GM23338 (cell line): ENCODE data around the gene TNNI3K. TPM values are rescaled to one million over a fixed set of nuclear protein-coding genes. Genes with fewer than 3 reads are reported as not detected.

Source experiments
- ATAC-seq: fragments of 200-7000 bp; cut with Tn5 transposase; 3 replicates; pipeline ENCODE4 v1.9.1; 2020
- DNase-seq: peaks from one replicate; pipeline ENCODE4 v3.0.0-alpha.2; 2015; ENCODE audit warnings: low spot score
- H2AFZ ChIP-seq: fragments of 200-600 bp; sonication (generic); 2 replicates; pipeline ENCODE4 v1.8.0; 2016; ENCODE audit warnings: antibody characterized with exemption, mild to moderate bottlenecking, moderate library complexity
- H3F3A ChIP-seq: fragments of 200-600 bp; sonication (generic); replicated peaks from 2 replicates; pipeline ENCODE4 v1.8.0; 2017; ENCODE audit warnings: antibody characterized with exemption, mixed run types, low read depth
- H3K27ac ChIP-seq: fragments of 200-600 bp; sonication (generic); 2 replicates; pipeline ENCODE4 v1.6.1; 2016; ENCODE audit warnings: low read depth
- H3K27me3 ChIP-seq: fragments of 200-600 bp; sonication (generic); 2 replicates; pipeline ENCODE4 v1.8.0; 2016; ENCODE audit warnings: mild to moderate bottlenecking, mixed run types, moderate library complexity; ENCODE audit not compliant: insufficient read depth
- H3K36me3 ChIP-seq: fragments of 200-600 bp; sonication (generic); 2 replicates; pipeline ENCODE4 v1.8.0; 2016; ENCODE audit warnings: mild to moderate bottlenecking; ENCODE audit not compliant: insufficient read depth
- H3K4me1 ChIP-seq: fragments of 200-600 bp; sonication (generic); 2 replicates; pipeline ENCODE4 v1.8.0; 2016; ENCODE audit warnings: mild to moderate bottlenecking, moderate library complexity; ENCODE audit not compliant: insufficient read depth
- H3K4me2 ChIP-seq: fragments of 200-600 bp; sonication (generic); 2 replicates; pipeline ENCODE4 v1.7.1; 2017; ENCODE audit warnings: mixed run types
- H3K4me3 ChIP-seq: fragments of 200-600 bp; sonication (generic); 2 replicates; pipeline ENCODE4 v1.6.1; 2016; ENCODE audit warnings: mixed run types
- H3K79me2 ChIP-seq: fragments of 200-600 bp; sonication (generic); replicated peaks from 2 replicates; pipeline ENCODE4 v1.8.0; 2017; ENCODE audit warnings: mild to moderate bottlenecking; ENCODE audit not compliant: insufficient read depth
- H3K9me2 ChIP-seq: fragments of 200-600 bp; sonication (generic); 2 replicates; pipeline ENCODE4 v1.8.0; 2017; ENCODE audit not compliant: insufficient read depth
- H4K20me1 ChIP-seq: fragments of 200-600 bp; sonication (generic); replicated peaks from 2 replicates; pipeline ENCODE4 v1.8.0; 2017; ENCODE audit warnings: mild to moderate bottlenecking; ENCODE audit not compliant: insufficient read depth
- H3K27ac Mint-ChIP-seq: 2 replicates; pipeline ENCODE4 v1.8.0; 2020; ENCODE audit warnings: inconsistent platforms, mild to moderate bottlenecking, moderate library complexity, mixed read lengths
- H3K27me3 Mint-ChIP-seq: 3 replicates; pipeline ENCODE4 v1.8.0; 2022; ENCODE audit warnings: low read depth, mild to moderate bottlenecking, moderate library complexity, mixed read lengths, inconsistent platforms; ENCODE audit not compliant: insufficient read depth, poor library complexity
- H3K36me3 Mint-ChIP-seq: 3 replicates; pipeline ENCODE4 v1.8.0; 2021; ENCODE audit warnings: low read depth, mild to moderate bottlenecking, inconsistent platforms, moderate library complexity, mixed read lengths
- H3K4me1 Mint-ChIP-seq: 3 replicates; pipeline ENCODE4 v1.8.0; 2020; ENCODE audit warnings: mild to moderate bottlenecking, inconsistent platforms, mixed read lengths
- H3K4me3 Mint-ChIP-seq: 3 replicates; pipeline ENCODE4 v1.8.0; 2021; ENCODE audit warnings: moderate library complexity, mild to moderate bottlenecking, inconsistent platforms, mixed read lengths
- H3K9me3 Mint-ChIP-seq: 3 replicates; pipeline ENCODE4 v1.8.0; 2020; ENCODE audit warnings: moderate library complexity, mild to moderate bottlenecking, inconsistent platforms, mixed read lengths
- CREB1 ChIP-seq: fragments of 250-450 bp; sonication (Bioruptor Pico); IDR thresholded peaks from 2 replicates; pipeline ENCODE4 v1.5.0; 2020; ENCODE audit warnings: low read depth, mild to moderate bottlenecking, moderate library complexity
- ETS1 ChIP-seq: IDR thresholded peaks from 2 replicates; pipeline ENCODE4 v1.6.1; 2016; ENCODE audit warnings: antibody characterized with exemption
- EZH2 ChIP-seq: fragments of 200-600 bp; sonication (generic); IDR thresholded peaks from one replicate; pipeline ENCODE4 v1.8.0; 2017; ENCODE audit warnings: antibody characterized with exemption, mild to moderate bottlenecking, low read depth; ENCODE audit not compliant: unreplicated experiment
- EZH2phosphoT487 ChIP-seq: fragments of 200-600 bp; sonication (generic); IDR thresholded peaks from one replicate; pipeline ENCODE4 v1.8.1; 2018; ENCODE audit warnings: antibody characterized with exemption; ENCODE audit not compliant: unreplicated experiment
- JUNB ChIP-seq: IDR thresholded peaks from one replicate; pipeline ENCODE4 v1.6.1; 2016; ENCODE audit warnings: antibody characterized with exemption; ENCODE audit not compliant: unreplicated experiment
- NANOG ChIP-seq: IDR thresholded peaks from 2 replicates; pipeline ENCODE4 v1.6.1; 2016; ENCODE audit warnings: antibody characterized with exemption, borderline replicate concordance
- POLR2AphosphoS5 ChIP-seq: IDR thresholded peaks from 2 replicates; pipeline ENCODE4 v1.6.1; 2016; ENCODE audit warnings: antibody characterized with exemption, low read depth
- STAT1 ChIP-seq: IDR thresholded peaks from one replicate; pipeline ENCODE4 v1.6.1; 2016; ENCODE audit warnings: antibody characterized with exemption; ENCODE audit not compliant: unreplicated experiment
- ZNF114 ChIP-seq: fragments of 250-450 bp; sonication (Bioruptor Pico); IDR thresholded peaks from 2 replicates; pipeline ENCODE4 v1.5.0; 2020; ENCODE audit warnings: mild to moderate bottlenecking, moderate library complexity
- ZNF331 ChIP-seq: fragments of 250-450 bp; sonication (Bioruptor Pico); IDR thresholded peaks from 2 replicates; pipeline ENCODE4 v1.5.0; 2020; ENCODE audit warnings: low read depth, mild to moderate bottlenecking, moderate library complexity
- polyA plus RNA-seq: library from polyadenylated mRNA; unstranded; fragments of >200 nt; fragmentation: Nextera tagmentation; extraction: Ambion mirVana; gene quantifications from 2 replicates; pipeline ENCODE4 v1.2.1, GENCODE V29; 2016
- total RNA-seq: library from RNA; depleted of rRNA; stranded (reverse); fragments of >200 nt; shearing (Covaris generic); gene quantifications from 2 replicates; pipeline ENCODE4 v1.2.3, GENCODE V29; 2014
- TF ChIP-seq, protein P1 (sequence below), 2 experiments: fragments of 200-600 bp in 1 of 2; sonication (generic) in 1 of 2; conservative IDR thresholded peaks; 2 replicates each; pipeline versions ENCODE4 v1.5.1 to v1.6.1; 2016 to 2017; ENCODE audit warnings: antibody characterized with exemption in 2 of 2, low read depth in 2 of 2, mild to moderate bottlenecking in 2 of 2, moderate library complexity in 1 of 2
- TF ChIP-seq, protein P2 (sequence below): fragments of 250-450 bp; sonication (Bioruptor Pico); IDR thresholded peaks from 2 replicates; pipeline ENCODE4 v1.5.0; 2020; ENCODE audit warnings: mild to moderate bottlenecking, moderate library complexity
- TF ChIP-seq, protein P3 (sequence below): IDR thresholded peaks from one replicate; pipeline ENCODE4 v1.6.1; 2018; ENCODE audit warnings: antibody characterized with exemption; ENCODE audit not compliant: unreplicated experiment

TNNI3K gene
- total and polyA plus RNA-seq, 2 experiments from 2014 or later: not detected

- no peaks in the 10 kb centered on the region for H3K36me3 Mint-ChIP-seq
- peaks cover 1% of the 10 kb centered on the region for H3K27me3 Mint-ChIP-seq
- no peak overlapping the region for H3K27ac ChIP-seq
- no peak for ATAC-seq
- H3K4me1 ChIP-seq: no peaks in the 10 kb centered on the region
- H3K4me3 Mint-ChIP-seq: no peak overlapping the region
- no peaks in the 10 kb centered on the region for H3K79me2 ChIP-seq
- no peaks in the 10 kb centered on the region for H3K27me3 ChIP-seq
- no peaks in the 10 kb centered on the region for H3K9me2 ChIP-seq
- no peaks in the 10 kb centered on the region for H4K20me1 ChIP-seq
- H3K4me3 ChIP-seq: no peak overlapping the region
- H3K36me3 ChIP-seq: no peaks in the 10 kb centered on the region
- no peak overlapping the region for H3K4me2 ChIP-seq
- no peak for DNase-seq
- H3K4me1 Mint-ChIP-seq: no peaks in the 10 kb centered on the region
- TF ChIP-seq JUNB (no peak), CREB1 (CRISPR knock-in tag) (no peak), EZH2phosphoT487 (no peak), STAT1 (no peak), ZNF114 (CRISPR knock-in tag) (no peak), ZNF331 (no peak), NANOG (no peak), ETS1 (no peak), POLR2AphosphoS5 (no peak), EZH2 (no peak)
- TF ChIP-seq, protein P1, sequence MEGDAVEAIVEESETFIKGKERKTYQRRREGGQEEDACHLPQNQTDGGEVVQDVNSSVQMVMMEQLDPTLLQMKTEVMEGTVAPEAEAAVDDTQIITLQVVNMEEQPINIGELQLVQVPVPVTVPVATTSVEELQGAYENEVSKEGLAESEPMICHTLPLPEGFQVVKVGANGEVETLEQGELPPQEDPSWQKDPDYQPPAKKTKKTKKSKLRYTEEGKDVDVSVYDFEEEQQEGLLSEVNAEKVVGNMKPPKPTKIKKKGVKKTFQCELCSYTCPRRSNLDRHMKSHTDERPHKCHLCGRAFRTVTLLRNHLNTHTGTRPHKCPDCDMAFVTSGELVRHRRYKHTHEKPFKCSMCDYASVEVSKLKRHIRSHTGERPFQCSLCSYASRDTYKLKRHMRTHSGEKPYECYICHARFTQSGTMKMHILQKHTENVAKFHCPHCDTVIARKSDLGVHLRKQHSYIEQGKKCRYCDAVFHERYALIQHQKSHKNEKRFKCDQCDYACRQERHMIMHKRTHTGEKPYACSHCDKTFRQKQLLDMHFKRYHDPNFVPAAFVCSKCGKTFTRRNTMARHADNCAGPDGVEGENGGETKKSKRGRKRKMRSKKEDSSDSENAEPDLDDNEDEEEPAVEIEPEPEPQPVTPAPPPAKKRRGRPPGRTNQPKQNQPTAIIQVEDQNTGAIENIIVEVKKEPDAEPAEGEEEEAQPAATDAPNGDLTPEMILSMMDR (conservative IDR thresholded peaks at IDR 0.05; ENCODE audit: low read depth in 2 of 2): no peak
- TF ChIP-seq, protein P2, sequence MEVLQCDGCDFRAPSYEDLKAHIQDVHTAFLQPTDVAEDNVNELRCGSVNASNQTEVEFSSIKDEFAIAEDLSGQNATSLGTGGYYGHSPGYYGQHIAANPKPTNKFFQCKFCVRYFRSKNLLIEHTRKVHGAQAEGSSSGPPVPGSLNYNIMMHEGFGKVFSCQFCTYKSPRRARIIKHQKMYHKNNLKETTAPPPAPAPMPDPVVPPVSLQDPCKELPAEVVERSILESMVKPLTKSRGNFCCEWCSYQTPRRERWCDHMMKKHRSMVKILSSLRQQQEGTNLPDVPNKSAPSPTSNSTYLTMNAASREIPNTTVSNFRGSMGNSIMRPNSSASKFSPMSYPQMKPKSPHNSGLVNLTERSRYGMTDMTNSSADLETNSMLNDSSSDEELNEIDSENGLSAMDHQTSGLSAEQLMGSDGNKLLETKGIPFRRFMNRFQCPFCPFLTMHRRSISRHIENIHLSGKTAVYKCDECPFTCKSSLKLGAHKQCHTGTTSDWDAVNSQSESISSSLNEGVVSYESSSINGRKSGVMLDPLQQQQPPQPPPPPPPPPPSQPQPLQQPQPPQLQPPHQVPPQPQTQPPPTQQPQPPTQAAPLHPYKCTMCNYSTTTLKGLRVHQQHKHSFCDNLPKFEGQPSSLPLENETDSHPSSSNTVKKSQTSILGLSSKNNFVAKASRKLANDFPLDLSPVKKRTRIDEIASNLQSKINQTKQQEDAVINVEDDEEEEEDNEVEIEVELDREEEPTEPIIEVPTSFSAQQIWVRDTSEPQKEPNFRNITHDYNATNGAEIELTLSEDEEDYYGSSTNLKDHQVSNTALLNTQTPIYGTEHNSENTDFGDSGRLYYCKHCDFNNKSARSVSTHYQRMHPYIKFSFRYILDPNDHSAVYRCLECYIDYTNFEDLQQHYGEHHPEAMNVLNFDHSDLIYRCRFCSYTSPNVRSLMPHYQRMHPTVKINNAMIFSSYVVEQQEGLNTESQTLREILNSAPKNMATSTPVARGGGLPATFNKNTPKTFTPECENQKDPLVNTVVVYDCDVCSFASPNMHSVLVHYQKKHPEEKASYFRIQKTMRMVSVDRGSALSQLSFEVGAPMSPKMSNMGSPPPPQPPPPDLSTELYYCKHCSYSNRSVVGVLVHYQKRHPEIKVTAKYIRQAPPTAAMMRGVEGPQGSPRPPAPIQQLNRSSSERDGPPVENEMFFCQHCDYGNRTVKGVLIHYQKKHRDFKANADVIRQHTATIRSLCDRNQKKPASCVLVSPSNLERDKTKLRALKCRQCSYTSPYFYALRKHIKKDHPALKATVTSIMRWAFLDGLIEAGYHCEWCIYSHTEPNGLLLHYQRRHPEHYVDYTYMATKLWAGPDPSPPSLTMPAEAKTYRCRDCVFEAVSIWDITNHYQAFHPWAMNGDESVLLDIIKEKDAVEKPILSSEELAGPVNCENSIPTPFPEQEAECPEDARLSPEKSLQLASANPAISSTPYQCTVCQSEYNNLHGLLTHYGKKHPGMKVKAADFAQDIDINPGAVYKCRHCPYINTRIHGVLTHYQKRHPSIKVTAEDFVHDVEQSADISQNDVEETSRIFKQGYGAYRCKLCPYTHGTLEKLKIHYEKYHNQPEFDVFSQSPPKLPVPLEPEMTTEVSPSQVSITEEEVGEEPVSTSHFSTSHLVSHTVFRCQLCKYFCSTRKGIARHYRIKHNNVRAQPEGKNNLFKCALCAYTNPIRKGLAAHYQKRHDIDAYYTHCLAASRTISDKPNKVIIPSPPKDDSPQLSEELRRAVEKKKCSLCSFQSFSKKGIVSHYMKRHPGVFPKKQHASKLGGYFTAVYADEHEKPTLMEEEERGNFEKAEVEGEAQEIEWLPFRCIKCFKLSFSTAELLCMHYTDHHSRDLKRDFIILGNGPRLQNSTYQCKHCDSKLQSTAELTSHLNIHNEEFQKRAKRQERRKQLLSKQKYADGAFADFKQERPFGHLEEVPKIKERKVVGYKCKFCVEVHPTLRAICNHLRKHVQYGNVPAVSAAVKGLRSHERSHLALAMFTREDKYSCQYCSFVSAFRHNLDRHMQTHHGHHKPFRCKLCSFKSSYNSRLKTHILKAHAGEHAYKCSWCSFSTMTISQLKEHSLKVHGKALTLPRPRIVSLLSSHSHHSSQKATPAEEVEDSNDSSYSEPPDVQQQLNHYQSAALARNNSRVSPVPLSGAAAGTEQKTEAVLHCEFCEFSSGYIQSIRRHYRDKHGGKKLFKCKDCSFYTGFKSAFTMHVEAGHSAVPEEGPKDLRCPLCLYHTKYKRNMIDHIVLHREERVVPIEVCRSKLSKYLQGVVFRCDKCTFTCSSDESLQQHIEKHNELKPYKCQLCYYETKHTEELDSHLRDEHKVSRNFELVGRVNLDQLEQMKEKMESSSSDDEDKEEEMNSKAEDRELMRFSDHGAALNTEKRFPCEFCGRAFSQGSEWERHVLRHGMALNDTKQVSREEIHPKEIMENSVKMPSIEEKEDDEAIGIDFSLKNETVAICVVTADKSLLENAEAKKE: no peak
- TF ChIP-seq, protein P3, sequence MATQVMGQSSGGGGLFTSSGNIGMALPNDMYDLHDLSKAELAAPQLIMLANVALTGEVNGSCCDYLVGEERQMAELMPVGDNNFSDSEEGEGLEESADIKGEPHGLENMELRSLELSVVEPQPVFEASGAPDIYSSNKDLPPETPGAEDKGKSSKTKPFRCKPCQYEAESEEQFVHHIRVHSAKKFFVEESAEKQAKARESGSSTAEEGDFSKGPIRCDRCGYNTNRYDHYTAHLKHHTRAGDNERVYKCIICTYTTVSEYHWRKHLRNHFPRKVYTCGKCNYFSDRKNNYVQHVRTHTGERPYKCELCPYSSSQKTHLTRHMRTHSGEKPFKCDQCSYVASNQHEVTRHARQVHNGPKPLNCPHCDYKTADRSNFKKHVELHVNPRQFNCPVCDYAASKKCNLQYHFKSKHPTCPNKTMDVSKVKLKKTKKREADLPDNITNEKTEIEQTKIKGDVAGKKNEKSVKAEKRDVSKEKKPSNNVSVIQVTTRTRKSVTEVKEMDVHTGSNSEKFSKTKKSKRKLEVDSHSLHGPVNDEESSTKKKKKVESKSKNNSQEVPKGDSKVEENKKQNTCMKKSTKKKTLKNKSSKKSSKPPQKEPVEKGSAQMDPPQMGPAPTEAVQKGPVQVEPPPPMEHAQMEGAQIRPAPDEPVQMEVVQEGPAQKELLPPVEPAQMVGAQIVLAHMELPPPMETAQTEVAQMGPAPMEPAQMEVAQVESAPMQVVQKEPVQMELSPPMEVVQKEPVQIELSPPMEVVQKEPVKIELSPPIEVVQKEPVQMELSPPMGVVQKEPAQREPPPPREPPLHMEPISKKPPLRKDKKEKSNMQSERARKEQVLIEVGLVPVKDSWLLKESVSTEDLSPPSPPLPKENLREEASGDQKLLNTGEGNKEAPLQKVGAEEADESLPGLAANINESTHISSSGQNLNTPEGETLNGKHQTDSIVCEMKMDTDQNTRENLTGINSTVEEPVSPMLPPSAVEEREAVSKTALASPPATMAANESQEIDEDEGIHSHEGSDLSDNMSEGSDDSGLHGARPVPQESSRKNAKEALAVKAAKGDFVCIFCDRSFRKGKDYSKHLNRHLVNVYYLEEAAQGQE: no peak
- no peak overlapping the region for H3K27ac Mint-ChIP-seq
- H3K9me3 Mint-ChIP-seq: no peaks in the 10 kb centered on the region
- H3F3A ChIP-seq: no peaks in the 10 kb centered on the region
- no peak overlapping the region for H2AFZ ChIP-seq
These were observed 196.3 kb downstream of the TNNI3K start for GRCh38 chr1:74431531-74431930.
